ENCODE measurements around the gene SLC6A11.

- no peak for TF ChIP-seq POLR2A (IDR thresholded peaks at IDR 0.05)
- no peak for TF ChIP-seq CTCF (IDR thresholded peaks at IDR 0.05)
Measured at GRCh38 chr3:10816019-10816862, at the start of gene SLC6A11.
